ENCODE measurements around the gene ZFYVE19.

Gene ZFYVE19

GRCh38 chr15:40825661-40826422 lies 19.0 kb downstream of the ZFYVE19 start:
- TF ChIP-seq CTCF (IDR thresholded peaks at IDR 0.05): no peak

- no peak for TF ChIP-seq CTCF (IDR thresholded peaks at IDR 0.05)
Observed at GRCh38 chr15:40826423-40827075, 19.7 kb downstream of the ZFYVE19 start.

GRCh38 chr15:40828447-40829036 lies 21.7 kb downstream of the ZFYVE19 start, which contains the start of gene PPP1R14D:
Gene PPP1R14D, minus strand, starts transcription at chr15:40828708. Its CDS starts 67 bp downstream, at chr15:40828641.
- TF ChIP-seq CTCF (IDR thresholded peaks at IDR 0.05): no peak

- no peak for TF ChIP-seq CTCF (IDR thresholded peaks at IDR 0.05)
Observed at GRCh38 chr15:40829115-40829514, 22.2 kb downstream of the ZFYVE19 start.

GRCh38 chr15:40830884-40831283 lies 24.0 kb downstream of the ZFYVE19 start:
- TF ChIP-seq CTCF (IDR thresholded peaks at IDR 0.05): no peak

- no peak for TF ChIP-seq CTCF (IDR thresholded peaks at IDR 0.05)
Observed at GRCh38 chr15:40831861-40832260, 25.0 kb downstream of the ZFYVE19 start.

DNA sequence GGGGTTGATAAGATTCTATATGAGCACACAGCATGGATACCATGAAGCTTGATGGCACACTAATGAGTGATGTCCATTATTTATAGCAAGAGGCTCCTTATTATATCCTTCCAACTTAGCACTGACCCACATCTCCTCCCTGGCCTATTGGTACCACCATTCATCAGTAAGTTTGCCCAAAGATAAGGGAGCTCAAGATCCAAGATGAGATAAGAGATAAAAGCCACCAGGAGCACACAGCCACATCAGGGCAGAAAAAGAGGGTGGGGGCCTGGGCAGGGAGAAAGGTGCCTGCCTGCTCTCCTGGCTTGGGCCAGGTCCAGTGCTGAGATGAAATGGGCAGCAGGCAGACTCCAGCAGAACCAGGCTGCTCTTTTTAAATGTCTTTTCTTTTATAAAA lies 26.0 kb downstream of the ZFYVE19 start:
- TF ChIP-seq CTCF (IDR thresholded peaks at IDR 0.05): no peak

Measured in LNCAP (cell line).